MM.1S (cell line): ENCODE results near the gene GOLPH3.

Source experiments
- DNase-seq: peaks from one replicate; pipeline ENCODE4 v3.0.0-alpha.2; 2015
- H2AFZ ChIP-seq: fragments of 300-600 bp; sonication (generic); 2 replicates; pipeline ENCODE4 v1.6.0; 2016; ENCODE audit warnings: antibody characterized with exemption, low read length
- H3F3A ChIP-seq: fragments of 300-600 bp; sonication (generic); 2 replicates; pipeline ENCODE4 v1.6.1; 2016; ENCODE audit warnings: mild to moderate bottlenecking, antibody characterized with exemption, low read length, moderate library complexity, mixed read lengths; ENCODE audit not compliant: insufficient read depth
- H3K27ac ChIP-seq: fragments of 300-600 bp; sonication (generic); 2 replicates; pipeline ENCODE4 v1.5.1; 2016; ENCODE audit warnings: mild to moderate bottlenecking, low read length
- H3K27me3 ChIP-seq: fragments of 300-600 bp; sonication (generic); replicated peaks from 2 replicates; pipeline ENCODE4 v1.6.0; 2016; ENCODE audit warnings: low read length; ENCODE audit not compliant: insufficient read depth
- H3K36me3 ChIP-seq: fragments of 300-600 bp; sonication (generic); replicated peaks from 2 replicates; pipeline ENCODE4 v1.6.1; 2016; ENCODE audit warnings: mild to moderate bottlenecking, low read length, mixed read lengths; ENCODE audit not compliant: insufficient read depth
- H3K4me1 ChIP-seq: fragments of 300-600 bp; sonication (generic); 2 replicates; pipeline ENCODE4 v1.6.1; 2016; ENCODE audit warnings: low read length, mixed read lengths
- H3K4me2 ChIP-seq: fragments of 300-600 bp; sonication (generic); 2 replicates; pipeline ENCODE4 v1.6.0; 2016; ENCODE audit warnings: low read depth, low read length
- H3K4me3 ChIP-seq: fragments of 300-600 bp; sonication (generic); 2 replicates; pipeline ENCODE4 v1.5.1; 2016; ENCODE audit warnings: low read length, mixed read lengths
- H3K79me2 ChIP-seq: fragments of 300-600 bp; sonication (generic); 2 replicates; pipeline ENCODE4 v1.6.1; 2016; ENCODE audit warnings: mixed run types, low read length, mixed read lengths
- H3K9ac ChIP-seq: fragments of 300-600 bp; sonication (generic); 2 replicates; pipeline ENCODE4 v1.6.1; 2016; ENCODE audit warnings: low read length, mixed read lengths
- H3K9me2 ChIP-seq: fragments of 300-600 bp; sonication (generic); replicated peaks from 2 replicates; pipeline ENCODE4 v1.6.1; 2016; ENCODE audit warnings: mild to moderate bottlenecking, low read length, mixed read lengths; ENCODE audit not compliant: insufficient read depth
- H3K9me3 ChIP-seq: fragments of 300-600 bp; sonication (generic); replicated peaks from 2 replicates; pipeline ENCODE4 v1.6.1; 2016; ENCODE audit warnings: mild to moderate bottlenecking, low read length, mixed read lengths; ENCODE audit not compliant: insufficient read depth
- H4K20me1 ChIP-seq: fragments of 300-600 bp; sonication (generic); 2 replicates; pipeline ENCODE4 v1.6.1; 2016; ENCODE audit warnings: mild to moderate bottlenecking, low read length, moderate library complexity, mixed read lengths; ENCODE audit not compliant: insufficient read depth
- CTCF ChIP-seq: fragments of 300-600 bp; sonication (generic); IDR thresholded peaks from 2 replicates; pipeline ENCODE4 v1.5.1; 2016; ENCODE audit warnings: antibody characterized with exemption, low read length, mixed read lengths
- EZH2 ChIP-seq: fragments of 300-600 bp; sonication (generic); optimal IDR thresholded peaks from 2 replicates; pipeline ENCODE3; 2017; ENCODE audit warnings: low read depth, mild to moderate bottlenecking, antibody characterized with exemption, low read length, mixed read lengths
- EZH2phosphoT487 ChIP-seq: fragments of 300-600 bp; sonication (generic); IDR thresholded peaks from 2 replicates; pipeline ENCODE4 v1.6.1; 2018; ENCODE audit warnings: antibody characterized with exemption, low read length

GOLPH3 gene

GRCh38 chr5:32193591-32193990 is 19.5 kb upstream of the GOLPH3 start:
- H3K27me3 ChIP-seq, result no peaks in the 10 kb centered on the region
- no peaks in the 10 kb centered on the region for H3K79me2 ChIP-seq
- no peaks in the 10 kb centered on the region for H3K9me3 ChIP-seq
- no peak overlapping the region for H2AFZ ChIP-seq
- H3K27ac ChIP-seq, result no peak overlapping the region
- TF ChIP-seq CTCF (no peak), EZH2phosphoT487 (no peak), EZH2 (no peak)
- H3K4me1 ChIP-seq, result no peaks in the 10 kb centered on the region
- no peak overlapping the region for H3K9ac ChIP-seq
- no peaks in the 10 kb centered on the region for H3K9me2 ChIP-seq
- H4K20me1 ChIP-seq, result no peaks in the 10 kb centered on the region
- no peak for DNase-seq
- no peak overlapping the region for H3K4me2 ChIP-seq
- H3F3A ChIP-seq, result no peaks in the 10 kb centered on the region
- no peaks in the 10 kb centered on the region for H3K36me3 ChIP-seq
- H3K4me3 ChIP-seq, result no peak overlapping the region

- H3F3A ChIP-seq, result no peaks in the 10 kb centered on the region
- no peaks in the 10 kb centered on the region for H3K36me3 ChIP-seq
- no peak overlapping the region for H3K27ac ChIP-seq
- TF ChIP-seq CTCF, result no peak
- H3K79me2 ChIP-seq, result no peaks in the 10 kb centered on the region
- no peak overlapping the region for H3K9ac ChIP-seq
- no peak for DNase-seq
- no peak overlapping the region for H3K4me3 ChIP-seq
- H3K9me3 ChIP-seq, result no peaks in the 10 kb centered on the region
- no peak overlapping the region for H3K4me2 ChIP-seq
- no peaks in the 10 kb centered on the region for H3K4me1 ChIP-seq
- no peaks in the 10 kb centered on the region for H4K20me1 ChIP-seq
- H2AFZ ChIP-seq, result no peak overlapping the region
- no peaks in the 10 kb centered on the region for H3K9me2 ChIP-seq
- H3K27me3 ChIP-seq, result no peaks in the 10 kb centered on the region
Measured at GRCh38 chr5:32190095-32190494, 16.0 kb upstream of the GOLPH3 start.

- no peak overlapping the region for H3K4me3 ChIP-seq
- no peaks in the 10 kb centered on the region for H4K20me1 ChIP-seq
- no peak overlapping the region for H3K27ac ChIP-seq
- H3K9me2 ChIP-seq, result no peaks in the 10 kb centered on the region
- H3K4me2 ChIP-seq, result no peak overlapping the region
- no peaks in the 10 kb centered on the region for H3K9me3 ChIP-seq
- no peak overlapping the region for H2AFZ ChIP-seq
- no peaks in the 10 kb centered on the region for H3K79me2 ChIP-seq
- H3K4me1 ChIP-seq, result peaks cover 5% of the 10 kb centered on the region; the same call in 1 of the 2 replicates
- no peak for DNase-seq
- TF ChIP-seq CTCF, result no peak
- no peak for TF ChIP-seq EZH2
- TF ChIP-seq EZH2phosphoT487, result no peak
- no peaks in the 10 kb centered on the region for H3F3A ChIP-seq
- no peaks in the 10 kb centered on the region for H3K27me3 ChIP-seq
- H3K36me3 ChIP-seq, result no peaks in the 10 kb centered on the region
- no peak overlapping the region for H3K9ac ChIP-seq
Measured at GRCh38 chr5:32187675-32188074, 13.6 kb upstream of the GOLPH3 start.
